ENCODE data around the gene LITAF.

GRCh38 chr16:11524098-11524760, 62.5 kb downstream of the LITAF start:
- TF ChIP-seq SUZ12 (IDR thresholded peaks at IDR 0.05; ENCODE audit: extremely low read depth, insufficient read depth, insufficient read length) (no peak), ZNF274 (IDR thresholded peaks at IDR 0.05; ENCODE audit: low read depth, low read length) (no peak)
